Measurements from ENCODE around the gene MPP3.
A peak's percentile ranks its signal among the peaks of the same experiment; 100 is the strongest.
"Not testable (repeated sequence)": the region's sequence is repeated elsewhere in the genome, so short reads cannot be mapped to it uniquely, and the experiment has no call there.

Gene MPP3

DNA sequence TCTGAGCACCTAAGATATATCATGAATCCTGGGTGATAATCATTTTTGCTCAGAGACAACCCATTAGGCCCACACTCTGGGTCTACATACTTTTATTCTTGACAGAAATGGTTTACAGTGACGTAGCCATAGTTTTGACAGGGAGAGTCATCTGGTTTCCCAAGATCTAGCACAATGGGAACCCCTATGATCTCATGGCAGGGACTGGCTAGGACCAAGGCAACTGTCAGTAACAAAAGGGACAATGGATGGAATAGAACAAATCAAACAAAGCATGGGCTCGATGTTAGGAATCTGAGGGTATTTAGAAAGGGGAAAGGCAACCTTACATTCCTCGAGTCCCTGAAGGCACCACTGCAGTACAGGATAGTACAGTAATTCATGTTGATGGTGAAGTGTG is 32.2 kb downstream of the MPP3 start:
- no peak for DNase-seq

GRCh38 chr17:43799047-43799446 is 33.9 kb downstream of the MPP3 start:
- no peak for DNase-seq

GRCh38 chr17:43798024-43798423 is 34.9 kb downstream of the MPP3 start:
- DNase-seq, result not testable (repeated sequence)

DNA sequence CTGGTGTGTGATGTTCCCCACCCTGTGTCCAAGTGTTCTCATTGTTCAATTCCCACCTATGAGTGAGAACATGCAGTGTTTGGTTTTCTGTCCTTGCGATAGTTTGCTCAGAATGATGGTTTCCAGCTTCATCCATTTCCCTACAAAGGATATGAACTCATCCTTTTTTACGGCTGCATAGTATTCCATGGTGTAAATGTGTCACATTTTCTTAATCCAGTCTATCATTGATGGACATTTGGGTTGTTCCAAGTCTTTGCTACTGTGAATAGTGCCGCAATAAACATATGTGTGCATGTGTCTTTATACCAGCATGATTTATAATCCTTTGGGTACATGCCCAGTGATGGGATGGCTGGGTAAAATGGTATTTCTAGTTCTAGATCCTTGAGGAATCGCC is 40.3 kb downstream of the MPP3 start:
- DNase-seq, result not testable (repeated sequence)

GRCh38 chr17:43791589-43791988 is 41.4 kb downstream of the MPP3 start:
- no peak for DNase-seq

DNA sequence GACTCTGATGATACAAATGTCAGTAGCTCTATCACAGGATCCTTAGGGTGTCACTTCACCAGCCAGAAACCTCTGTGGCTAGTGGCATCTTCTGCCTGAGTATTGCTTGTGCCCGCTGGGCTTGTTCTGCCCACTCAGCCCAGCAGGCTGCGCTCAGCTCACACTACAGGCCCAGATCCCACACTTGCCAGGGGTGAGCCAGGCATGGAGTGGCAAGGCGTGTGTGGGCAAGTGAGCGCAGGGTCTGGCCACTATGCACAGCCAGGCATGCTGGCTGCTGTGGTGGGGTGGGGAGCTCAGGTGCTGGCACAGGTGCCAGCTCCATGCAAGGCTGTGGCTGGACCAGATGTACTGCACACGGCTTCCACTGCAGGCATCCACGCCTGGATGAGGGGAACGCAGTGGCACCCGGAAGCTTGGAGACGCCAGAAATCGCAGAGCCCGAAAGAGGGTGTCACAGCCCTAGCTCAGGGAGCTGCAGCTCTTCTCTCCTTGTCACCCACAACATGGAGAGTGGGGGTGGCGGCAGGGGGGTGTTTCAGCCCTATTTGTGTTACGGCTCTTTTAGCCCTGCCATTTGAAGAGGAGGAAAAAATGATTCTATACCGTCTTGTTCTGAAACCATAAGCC is 42.5 kb downstream of the MPP3 start:
- peak; percentile 49 for DNase-seq

DNA sequence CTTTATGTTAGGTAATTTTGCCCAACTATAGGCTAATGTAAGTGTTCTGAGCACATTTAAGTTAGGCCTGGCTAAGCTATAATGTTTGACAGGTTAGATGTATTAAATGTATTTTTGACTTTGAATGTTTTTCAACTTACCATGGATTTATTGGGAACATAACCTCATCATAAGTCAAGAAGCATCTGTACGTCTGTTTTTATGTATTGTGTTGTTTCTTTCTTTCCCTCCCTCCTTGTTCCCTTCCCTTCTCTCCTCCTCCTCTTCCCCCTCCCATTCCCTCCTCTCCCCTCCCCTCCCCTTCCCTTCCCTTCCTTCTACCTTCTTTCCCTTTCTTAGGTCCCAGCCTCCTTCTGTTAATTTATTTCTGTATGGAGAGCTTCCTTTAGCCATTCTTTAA is 43.5 kb downstream of the MPP3 start:
- no peak for DNase-seq

- DNase-seq, result no peak
These were observed 44.4 kb downstream of the MPP3 start for GRCh38 chr17:43788540-43788939.

DNA sequence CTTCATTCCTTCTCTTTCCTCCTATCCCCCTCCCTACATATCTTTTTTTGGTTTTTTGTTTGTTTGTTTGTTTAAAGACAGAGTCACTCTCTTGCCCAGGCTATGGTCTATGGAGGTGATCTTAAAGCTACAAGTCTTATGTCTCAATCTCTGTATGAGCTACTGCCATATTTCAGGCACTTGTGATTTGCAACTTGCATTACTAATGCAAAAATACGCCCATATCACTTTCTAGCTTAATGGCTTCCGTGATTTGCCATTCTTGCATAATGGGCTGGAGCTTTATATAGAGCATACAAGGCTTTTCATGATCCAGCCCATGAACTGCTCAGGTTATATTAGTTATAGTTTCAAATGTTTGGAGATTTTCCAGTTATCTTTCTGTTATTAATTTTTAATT is 45.2 kb downstream of the MPP3 start:
- no peak for DNase-seq

GRCh38 chr17:43784628-43785101 is 48.3 kb downstream of the MPP3 start:
- DNase-seq, result no peak

DNA sequence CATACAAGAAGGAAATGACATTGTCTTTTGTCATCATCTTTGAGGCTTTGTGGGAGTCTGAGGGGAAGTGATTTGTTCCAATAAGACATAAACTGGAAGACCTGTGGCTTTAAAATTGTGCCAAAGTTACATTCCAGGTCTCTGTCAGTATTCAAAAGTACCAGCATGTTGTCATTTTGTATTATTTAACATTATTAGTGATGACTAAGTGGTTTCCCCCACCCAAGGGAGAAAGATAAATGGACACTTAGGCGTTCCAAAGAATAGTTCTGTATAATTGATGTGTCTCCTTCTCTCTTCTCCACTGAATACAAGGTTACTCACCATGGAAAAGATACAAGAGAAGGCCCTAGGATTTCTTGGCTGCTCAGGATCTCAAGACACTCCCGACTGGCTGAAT is 48.9 kb downstream of the MPP3 start:
- DNase-seq, result no peak

GRCh38 chr17:43782913-43783680 is 49.8 kb downstream of the MPP3 start:
- no peak for DNase-seq

- no peak for DNase-seq
These were observed 52.8 kb downstream of the MPP3 start, which contains the start of gene CFAP97D1 for GRCh38 chr17:43780135-43780534. Gene CFAP97D1 (plus strand): TSS chr17:43780435. CDS start chr17:43780463, 28 bp downstream.

GRCh38 chr17:43779145-43780125 is 53.5 kb downstream of the MPP3 start:
- DNase-seq, result peak; percentile 73

- DNase-seq, result peak; percentile 73
These were observed 54.4 kb downstream of the MPP3 start, which contains the start of gene DUSP3 for GRCh38 chr17:43778337-43779144. Gene DUSP3 (minus strand): TSS chr17:43778977. CDS start chr17:43778924, 53 bp downstream.

GRCh38 chr17:43774304-43775250 is 58.4 kb downstream of the MPP3 start:
- no peak for DNase-seq

- no peak for DNase-seq
These were observed 59.9 kb downstream of the MPP3 start for GRCh38 chr17:43772877-43773648.

DNA sequence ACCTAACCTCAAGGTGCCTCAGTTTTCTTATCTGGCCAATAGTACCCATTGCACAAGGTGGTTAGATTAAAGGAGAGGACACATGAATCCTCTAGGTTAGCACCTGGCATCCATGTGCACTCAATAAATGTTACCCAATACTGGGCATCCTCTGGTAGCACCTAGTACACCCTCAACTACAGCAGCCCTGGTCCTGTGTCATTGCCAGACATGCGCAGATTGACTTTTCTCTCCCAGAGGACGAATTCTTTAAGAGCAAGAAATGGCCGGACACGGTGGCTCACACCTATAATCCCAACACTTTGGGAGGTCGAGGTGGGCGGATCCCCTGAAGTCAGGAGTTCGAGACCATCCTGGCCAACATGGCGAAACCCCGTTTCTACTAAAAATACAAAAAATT is 61.5 kb downstream of the MPP3 start:
- no peak for DNase-seq

GRCh38 chr17:43770957-43771356 is 62.0 kb downstream of the MPP3 start:
- no peak for DNase-seq

GRCh38 chr17:43769859-43770258 is 63.1 kb downstream of the MPP3 start:
- DNase-seq, result no peak
